ENCODE data around the gene ZDHHC11B. TPM values are rescaled to one million over a fixed set of nuclear protein-coding genes. Genes with fewer than 3 reads are reported as not detected.
"Not testable (repeated sequence)": the region's sequence is repeated elsewhere in the genome, so short reads cannot be mapped to it uniquely, and the experiment has no call there.

Gene ZDHHC11B
- total RNA-seq, 1 experiment from 2014 or later, result not detected

DNA sequence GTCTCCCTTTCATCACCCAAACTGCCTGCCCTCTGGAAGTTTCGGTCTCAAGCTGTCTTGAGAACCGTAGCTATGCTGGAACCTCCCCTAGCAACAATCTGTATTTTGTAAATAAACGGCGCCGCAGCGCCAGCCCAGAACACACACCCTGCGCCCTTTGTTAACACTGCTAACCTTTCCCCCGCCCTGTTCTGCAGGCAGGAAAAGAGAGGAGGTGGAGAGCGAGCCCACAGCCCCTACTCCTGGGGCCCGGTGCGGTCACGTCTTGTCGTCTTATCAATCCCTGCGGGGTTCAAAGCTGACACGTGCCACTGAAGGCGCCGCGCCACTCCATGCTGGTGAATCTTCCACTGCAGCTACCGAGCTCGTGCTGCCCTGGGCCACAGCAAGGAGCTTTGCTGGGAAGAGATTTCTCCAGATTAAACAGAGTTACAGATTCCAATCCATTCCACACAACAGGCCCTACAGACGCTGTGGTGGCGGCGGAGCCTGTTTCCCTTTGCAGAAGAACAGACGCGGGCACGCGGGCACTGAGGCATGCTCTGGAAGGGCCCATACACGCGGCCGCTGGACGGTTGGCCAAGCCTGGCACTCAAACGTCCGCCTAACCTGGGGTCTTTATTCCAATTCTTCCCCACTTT lies 25.3 kb downstream of the ZDHHC11B start:
- Histone ChIP-seq H3K27me3 (replicated peaks) (peaks cover 77% of the 10 kb centered on the region), H3K4me1 (replicated peaks) (0 out of 2 replicates have a peak, but pooled peaks cover 3% of the 10 kb centered on the region), H3K36me3 (no peaks in the 10 kb centered on the region), H3K4me3 (no peak overlapping the region), H3K9me3 (replicated peaks) (no peaks in the 10 kb centered on the region), H3K27ac (no peak overlapping the region)
- DNase-seq (ENCODE audit: low read depth in 1 of 2, low spot score in 2 of 2), result peak; percentile 49 to 68

DNA sequence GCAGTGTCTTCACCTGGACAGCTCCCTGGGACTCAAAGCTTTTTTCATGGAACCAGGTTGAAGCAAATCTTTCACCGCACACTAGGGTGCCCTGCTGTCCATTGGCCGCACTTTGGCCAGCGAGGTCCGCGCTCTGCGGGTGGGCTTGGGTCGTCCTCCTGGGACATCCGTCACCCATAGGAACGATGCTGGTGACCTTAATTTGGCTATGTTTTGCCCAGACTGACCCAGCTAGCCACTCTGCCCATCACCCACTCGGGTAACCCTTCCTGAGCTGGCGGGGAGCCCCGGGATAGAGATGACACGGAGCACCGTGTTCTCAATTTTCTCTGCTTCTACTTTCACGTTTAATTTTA lies 25.9 kb downstream of the ZDHHC11B start:
- peak in 1 of 2 experiments; percentile 55 for DNase-seq (ENCODE audit: low read depth in 1 of 2, low spot score in 2 of 2)
- H3K9me3 ChIP-seq (replicated peaks), result no peaks in the 10 kb centered on the region
- H3K4me3 ChIP-seq, result no peak overlapping the region
- no peaks in the 10 kb centered on the region for H3K36me3 ChIP-seq
- H3K4me1 ChIP-seq (replicated peaks), result 0 out of 2 replicates have a peak, but pooled peaks cover 3% of the 10 kb centered on the region
- H3K27me3 ChIP-seq (replicated peaks), result peaks cover 73% of the 10 kb centered on the region
- no peak overlapping the region for H3K27ac ChIP-seq

DNA sequence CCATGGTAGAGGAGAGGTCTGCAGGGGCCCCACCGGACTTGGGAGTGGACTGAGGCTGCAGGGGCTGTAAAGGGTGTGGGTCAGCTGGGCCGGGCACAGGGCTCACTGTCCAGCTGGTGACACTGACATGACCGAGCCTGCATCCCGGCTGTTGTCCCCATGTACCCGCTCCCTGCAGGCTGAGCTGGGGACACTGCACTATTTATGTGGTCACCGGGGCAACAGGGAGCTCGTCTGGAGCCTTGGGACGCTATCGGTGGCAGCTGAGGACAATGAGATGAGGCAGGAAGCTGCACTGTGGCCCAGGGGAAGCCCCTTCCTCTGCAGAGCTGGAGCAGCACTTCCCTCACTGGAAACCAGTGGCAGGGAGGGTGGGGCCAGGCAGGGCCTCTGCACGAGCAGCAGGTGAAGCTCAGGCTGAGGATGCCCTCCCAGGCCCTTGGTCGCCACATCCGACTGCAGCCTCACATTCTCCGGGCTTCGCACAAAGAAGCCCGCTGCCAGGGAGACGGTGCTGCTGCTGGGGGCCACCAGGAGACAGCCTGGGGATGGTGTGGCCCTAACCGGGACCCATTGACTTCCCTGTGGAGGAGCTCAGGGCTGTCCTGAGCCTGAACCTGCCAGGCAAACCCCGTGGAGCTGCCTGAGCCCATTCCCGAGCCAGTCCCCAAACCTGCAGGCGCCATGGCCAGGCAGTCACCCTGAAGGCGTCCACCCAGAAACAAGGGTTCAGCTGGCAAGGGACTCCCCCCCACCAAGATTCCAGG lies 26.4 kb downstream of the ZDHHC11B start:
- no peaks in the 10 kb centered on the region for H3K36me3 ChIP-seq
- no peak overlapping the region for H3K4me3 ChIP-seq
- H3K27me3 ChIP-seq (replicated peaks), result peaks cover 68% of the 10 kb centered on the region
- no peaks in the 10 kb centered on the region for H3K9me3 ChIP-seq (replicated peaks)
- no peak overlapping the region for H3K27ac ChIP-seq
- 0 out of 2 replicates have a peak, but pooled peaks cover 3% of the 10 kb centered on the region for H3K4me1 ChIP-seq (replicated peaks)
- peak in 1 of 2 experiments; percentile 59 for DNase-seq (ENCODE audit: low read depth in 1 of 2, low spot score in 2 of 2)

DNA sequence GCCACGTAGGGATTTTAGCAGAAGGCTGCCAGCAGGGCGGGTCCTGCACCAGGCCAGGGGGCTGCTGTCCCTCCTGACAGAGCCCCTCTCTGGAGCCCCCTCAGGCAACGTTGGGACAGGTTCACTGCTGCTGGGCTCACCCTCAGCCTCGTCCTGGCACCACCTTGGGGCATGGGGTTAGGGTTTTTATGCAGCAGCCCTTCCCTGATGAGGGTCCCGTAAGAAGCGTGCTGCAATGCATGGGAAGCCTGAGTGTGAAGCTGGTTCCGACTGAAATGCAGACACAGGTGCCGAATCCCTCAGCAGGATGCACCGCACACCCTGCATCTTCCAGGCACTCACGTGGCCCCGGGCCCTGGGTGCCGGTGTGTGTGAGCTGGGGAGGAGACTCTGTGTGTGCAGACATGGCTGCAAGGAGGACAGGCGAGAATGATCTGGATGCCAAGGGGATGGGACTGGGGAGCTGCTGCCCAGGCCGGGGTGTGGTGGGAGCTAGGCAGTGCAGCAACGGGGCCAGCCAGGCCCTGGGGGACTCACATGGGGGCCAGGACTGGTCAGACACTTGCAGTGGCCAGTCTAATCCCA lies 27.1 kb downstream of the ZDHHC11B start:
- H3K27me3 ChIP-seq (replicated peaks), result peaks cover 61% of the 10 kb centered on the region
- no peak overlapping the region for H3K27ac ChIP-seq
- no peak overlapping the region for H3K4me3 ChIP-seq
- DNase-seq (ENCODE audit: low read depth in 1 of 2, low spot score in 2 of 2), result peak in 1 of 2 experiments; percentile 61
- H3K36me3 ChIP-seq, result no peaks in the 10 kb centered on the region
- H3K4me1 ChIP-seq (replicated peaks), result 0 out of 2 replicates have a peak, but pooled peaks cover 3% of the 10 kb centered on the region
- no peaks in the 10 kb centered on the region for H3K9me3 ChIP-seq (replicated peaks)

DNA sequence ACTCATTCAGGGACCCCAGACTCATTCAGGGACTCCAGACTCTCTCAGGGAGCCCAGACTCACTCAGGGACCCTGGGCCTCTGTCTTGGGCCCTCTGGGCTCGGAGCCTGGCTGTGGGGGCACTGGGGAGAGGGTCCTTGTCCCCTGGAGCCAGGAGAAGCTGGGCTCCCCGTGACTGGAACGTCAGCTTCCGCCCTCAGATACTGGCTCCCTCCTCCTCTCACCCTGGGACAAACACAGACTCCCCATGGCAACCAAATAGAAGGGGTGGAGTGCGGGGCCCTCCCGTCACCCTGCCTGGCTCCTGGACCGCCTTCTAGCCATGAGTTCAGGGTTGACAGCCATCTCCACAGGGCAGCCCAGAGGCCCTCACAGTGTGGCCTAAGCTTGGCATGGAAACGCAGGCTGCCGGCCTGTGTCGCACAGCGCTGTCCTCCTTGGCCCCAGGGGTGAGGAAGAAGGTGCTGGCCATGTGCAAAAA lies 27.6 kb downstream of the ZDHHC11B start:
- H3K27ac ChIP-seq, result no peak overlapping the region
- peaks cover 56% of the 10 kb centered on the region for H3K27me3 ChIP-seq (replicated peaks)
- H3K9me3 ChIP-seq (replicated peaks), result no peaks in the 10 kb centered on the region
- peak in 1 of 2 experiments; percentile 57 for DNase-seq (ENCODE audit: low read depth in 1 of 2, low spot score in 2 of 2)
- 0 out of 2 replicates have a peak, but pooled peaks cover 3% of the 10 kb centered on the region for H3K4me1 ChIP-seq (replicated peaks)
- no peak overlapping the region for H3K4me3 ChIP-seq
- no peaks in the 10 kb centered on the region for H3K36me3 ChIP-seq

DNA sequence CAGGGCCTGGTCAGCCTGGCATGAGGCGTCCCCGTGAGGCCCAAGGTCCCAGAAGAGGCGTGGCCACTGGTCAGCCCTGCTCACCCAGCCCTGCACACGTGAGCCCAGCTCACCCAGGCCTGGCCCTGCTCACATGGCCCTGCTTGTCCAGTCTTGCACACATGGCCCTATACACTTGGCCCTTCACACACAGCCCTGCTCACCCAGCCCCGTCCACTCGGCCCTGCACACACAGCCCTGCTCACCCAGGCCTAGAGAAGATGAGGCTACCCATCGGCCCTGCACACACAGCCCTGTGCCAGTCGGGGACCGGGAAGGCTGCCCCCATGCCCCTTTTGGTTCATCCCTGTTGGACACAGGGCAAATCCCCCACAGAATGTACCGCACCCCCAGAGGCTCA lies 28.4 kb downstream of the ZDHHC11B start:
- peak in 1 of 2 experiments; percentile 64 for DNase-seq (ENCODE audit: low read depth in 1 of 2, low spot score in 2 of 2)
- H3K4me3 ChIP-seq, result no peak overlapping the region

DNA sequence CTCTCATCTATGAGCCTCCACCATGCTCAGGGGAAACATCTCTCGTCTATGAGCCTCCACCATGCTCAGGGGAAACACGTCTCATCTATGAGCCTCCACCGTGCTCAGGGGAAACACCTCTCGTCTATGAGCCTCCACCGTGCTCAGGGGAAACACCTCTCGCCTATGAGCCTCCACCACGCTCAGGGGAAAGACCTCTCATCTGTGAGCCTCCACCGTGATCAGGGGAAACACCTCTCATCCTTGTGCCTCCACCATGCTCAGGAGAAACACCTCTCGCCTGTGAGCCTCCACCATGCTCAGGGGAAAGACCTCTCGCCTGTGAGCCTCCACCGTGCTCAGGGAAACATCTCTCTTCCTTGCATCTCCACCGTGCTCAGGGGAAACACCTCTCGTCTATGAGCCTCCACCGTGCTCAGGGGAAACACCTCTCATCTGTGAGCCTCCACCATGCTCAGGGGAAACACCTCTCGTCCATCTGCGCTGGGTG lies 30.3 kb downstream of the ZDHHC11B start:
- not testable (repeated sequence) for H3K4me1 ChIP-seq (replicated peaks); H3K4me3 ChIP-seq; H3K36me3 ChIP-seq; H3K9me3 ChIP-seq (replicated peaks); H3K27ac ChIP-seq
- peak in 1 of 2 experiments; percentile 46 for DNase-seq (ENCODE audit: low read depth in 1 of 2, low spot score in 2 of 2)
- H3K27me3 ChIP-seq (replicated peaks), result peaks cover 33% of the 10 kb centered on the region

More for the DNA sequence above, 28.4 kb downstream of the ZDHHC11B start:
- Histone ChIP-seq H3K36me3 (no peaks in the 10 kb centered on the region), H3K9me3 (replicated peaks) (no peaks in the 10 kb centered on the region), H3K4me1 (replicated peaks) (0 out of 2 replicates have a peak, but pooled peaks cover 3% of the 10 kb centered on the region), H3K27me3 (replicated peaks) (peaks cover 50% of the 10 kb centered on the region), H3K27ac (no peak overlapping the region)

DNA sequence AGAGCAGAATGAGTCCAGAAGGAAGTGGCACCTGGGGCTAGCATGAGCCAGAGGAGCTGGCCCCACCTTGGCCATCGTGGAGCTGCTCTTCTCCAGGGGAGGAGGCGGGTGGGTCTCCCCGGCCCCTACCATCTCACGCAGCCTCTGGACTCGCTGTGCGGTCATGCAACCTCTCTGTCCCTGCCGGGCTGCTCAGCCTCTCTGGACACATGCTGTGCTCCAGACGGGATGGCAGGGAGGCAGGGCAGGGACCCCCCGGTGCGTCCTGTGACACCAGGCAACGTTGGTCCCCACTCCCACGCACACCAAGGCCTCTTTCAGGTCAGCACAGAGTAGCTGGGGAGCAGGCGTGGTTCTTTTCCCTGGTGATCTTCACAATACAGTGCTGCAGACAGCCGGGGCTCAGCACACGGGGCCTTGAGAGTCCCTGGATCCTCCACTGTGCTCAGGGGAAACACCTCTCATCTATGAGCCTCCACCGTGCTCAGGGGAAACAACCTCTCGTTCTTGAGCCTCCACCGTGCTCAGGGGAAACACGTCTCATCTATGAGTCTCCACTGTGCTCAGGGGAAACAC lies 30.9 kb downstream of the ZDHHC11B start:
- not testable (repeated sequence) for H3K36me3 ChIP-seq; H3K27ac ChIP-seq; H3K4me3 ChIP-seq; H3K9me3 ChIP-seq (replicated peaks); H3K4me1 ChIP-seq (replicated peaks)
- H3K27me3 ChIP-seq (replicated peaks), result peaks cover 31% of the 10 kb centered on the region
- peak in 1 of 2 experiments; percentile 40 for DNase-seq (ENCODE audit: low read depth in 1 of 2, low spot score in 2 of 2)

DNA sequence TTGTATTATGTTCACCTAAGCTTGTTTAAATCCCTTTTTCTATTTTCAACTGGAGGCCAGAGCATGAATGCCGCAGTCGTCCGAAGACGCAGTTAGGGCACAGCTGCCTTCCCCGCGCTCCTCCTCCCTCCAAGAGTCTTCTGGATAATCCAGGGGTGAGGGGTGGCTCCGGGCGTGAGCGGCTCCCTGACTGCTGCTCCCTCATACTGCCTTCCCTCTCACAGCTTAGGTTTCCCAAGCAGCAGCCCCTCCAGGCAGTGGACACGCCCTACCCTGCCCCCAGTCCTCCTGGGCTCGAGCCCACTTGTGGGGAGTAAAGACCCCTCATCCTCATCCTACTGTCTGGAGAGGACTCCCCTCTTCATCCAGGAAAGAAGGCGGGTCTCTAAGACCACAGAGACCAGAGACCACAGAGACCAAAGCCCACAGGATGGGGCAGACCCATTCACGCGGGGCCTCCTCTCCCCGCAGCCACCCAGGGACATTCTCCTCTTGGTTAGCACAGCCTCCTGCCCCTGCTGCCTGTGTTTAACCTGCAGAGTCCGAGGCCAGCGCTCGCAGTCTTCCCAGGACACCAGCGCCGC lies 31.9 kb downstream of the ZDHHC11B start:
- DNase-seq (ENCODE audit: low read depth in 1 of 2, low spot score in 2 of 2), result peak in 1 of 2 experiments; percentile 44
- not testable (repeated sequence) for H3K36me3 ChIP-seq; H3K27ac ChIP-seq; H3K4me1 ChIP-seq (replicated peaks); H3K9me3 ChIP-seq (replicated peaks); H3K4me3 ChIP-seq
- H3K27me3 ChIP-seq (replicated peaks), result peaks cover 24% of the 10 kb centered on the region

- DNase-seq (ENCODE audit: low read depth in 1 of 2, low spot score in 2 of 2), result peak in 1 of 2 experiments; percentile 42
- not testable (repeated sequence) for H3K36me3 ChIP-seq; H3K27ac ChIP-seq; H3K4me3 ChIP-seq; H3K4me1 ChIP-seq (replicated peaks); H3K9me3 ChIP-seq (replicated peaks)
- H3K27me3 ChIP-seq (replicated peaks), result peaks cover 17% of the 10 kb centered on the region
Measured at GRCh38 chr5:751992-752391, 32.5 kb downstream of the ZDHHC11B start.

- Histone ChIP-seq H3K36me3 (no peaks in the 10 kb centered on the region), H3K9me3 (replicated peaks) (no peaks in the 10 kb centered on the region), H3K27ac (no peak overlapping the region), H3K4me3 (no peak overlapping the region), H3K27me3 (replicated peaks) (peaks cover 16% of the 10 kb centered on the region), H3K4me1 (replicated peaks) (no peaks in the 10 kb centered on the region)
- peak in 1 of 2 experiments; percentile 47 for DNase-seq (ENCODE audit: low read depth in 1 of 2, low spot score in 2 of 2)
Measured at GRCh38 chr5:751496-751895, 33.0 kb downstream of the ZDHHC11B start.

DNA sequence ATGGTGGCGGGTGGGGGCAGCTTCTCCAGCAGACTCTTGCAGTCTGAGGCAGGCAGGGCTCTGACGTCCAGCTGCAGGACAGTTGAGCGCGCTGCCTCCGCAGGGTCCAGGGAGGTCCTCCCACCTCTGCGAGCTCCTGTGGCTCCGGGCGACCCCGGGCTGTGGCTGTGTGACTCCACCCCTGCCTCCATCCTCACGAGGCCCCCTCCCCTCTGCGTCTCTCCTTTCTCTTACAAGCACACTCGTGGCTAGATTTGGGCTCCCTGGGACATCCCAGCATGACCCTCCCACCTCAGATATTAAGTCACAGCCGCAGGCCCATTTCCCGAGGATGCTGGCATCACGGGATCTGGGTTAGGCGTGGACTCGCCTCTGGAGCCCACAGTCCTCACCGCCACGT lies 34.3 kb downstream of the ZDHHC11B start:
- H3K27me3 ChIP-seq (replicated peaks), result peaks cover 18% of the 10 kb centered on the region
- not testable (repeated sequence) for H3K27ac ChIP-seq; H3K4me3 ChIP-seq; H3K9me3 ChIP-seq (replicated peaks); H3K4me1 ChIP-seq (replicated peaks); H3K36me3 ChIP-seq
- peak in 1 of 2 experiments; percentile 53 for DNase-seq (ENCODE audit: low read depth in 1 of 2, low spot score in 2 of 2)

- H3K4me1 ChIP-seq (replicated peaks), result no peaks in the 10 kb centered on the region
- peaks cover 18% of the 10 kb centered on the region for H3K27me3 ChIP-seq (replicated peaks)
- DNase-seq (ENCODE audit: low read depth in 1 of 2, low spot score in 2 of 2), result peak in 1 of 2 experiments; percentile 57
- no peak overlapping the region for H3K27ac ChIP-seq
- no peaks in the 10 kb centered on the region for H3K9me3 ChIP-seq (replicated peaks)
- no peaks in the 10 kb centered on the region for H3K36me3 ChIP-seq
- no peak overlapping the region for H3K4me3 ChIP-seq
Measured at GRCh38 chr5:749101-749670, 35.3 kb downstream of the ZDHHC11B start.

Data from SJSA1 (cell line).